Posterior cingulate gyrus (tissue), 11 donors: ENCODE measurements around the gene FANCC.
"Not testable (repeated sequence)": the region's sequence is repeated elsewhere in the genome, so short reads cannot be mapped to it uniquely, and the experiment has no call there.

Source experiments
- DNase-seq, 10 donors: peaks; one replicate each; pipeline versions ENCODE4 v3.0.0 to v3.0.0-alpha.2; 2020 to 2021; ENCODE audit warnings: mixed read lengths in 3 of 10
- intact Hi-C: fragments of 100-400 bp; cut with DNase I; formaldehyde crosslinking; loops from one replicate; pipeline ENCODE4 v1.15.1; 2023

Gene FANCC

GRCh38 chr9:95246547-95246946, 71.0 kb downstream of the FANCC start:
- intact Hi-C loops, result no loop called here
- DNase-seq, result no peak

- DNase-seq, result no peak
- intact Hi-C loops, result no loop called here
These were observed 74.9 kb downstream of the FANCC start for GRCh38 chr9:95242613-95243012.

- no peak for DNase-seq
- intact Hi-C loops, result no loop called here
These were observed 78.4 kb downstream of the FANCC start for GRCh38 chr9:95239071-95239470.

DNA sequence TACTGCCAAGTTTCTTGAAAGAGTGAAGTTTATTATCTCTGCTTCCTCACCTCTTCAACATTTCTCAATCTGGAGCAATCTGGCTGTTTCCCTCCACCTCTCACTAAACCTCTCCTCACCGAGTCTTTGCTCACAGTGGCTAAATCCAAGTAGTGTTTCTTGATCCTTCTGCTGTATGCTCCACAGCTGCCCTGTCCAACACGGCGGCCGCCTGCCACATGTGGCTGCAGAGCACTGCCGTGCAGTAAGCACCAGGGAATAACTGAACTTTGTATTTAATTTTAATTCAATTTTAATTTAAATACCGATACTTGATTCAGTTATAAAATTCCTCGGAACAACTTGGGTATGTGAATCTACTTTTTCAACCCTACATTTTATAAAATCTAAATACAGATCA, 80.2 kb downstream of the FANCC start:
- DNase-seq, result no peak

DNA sequence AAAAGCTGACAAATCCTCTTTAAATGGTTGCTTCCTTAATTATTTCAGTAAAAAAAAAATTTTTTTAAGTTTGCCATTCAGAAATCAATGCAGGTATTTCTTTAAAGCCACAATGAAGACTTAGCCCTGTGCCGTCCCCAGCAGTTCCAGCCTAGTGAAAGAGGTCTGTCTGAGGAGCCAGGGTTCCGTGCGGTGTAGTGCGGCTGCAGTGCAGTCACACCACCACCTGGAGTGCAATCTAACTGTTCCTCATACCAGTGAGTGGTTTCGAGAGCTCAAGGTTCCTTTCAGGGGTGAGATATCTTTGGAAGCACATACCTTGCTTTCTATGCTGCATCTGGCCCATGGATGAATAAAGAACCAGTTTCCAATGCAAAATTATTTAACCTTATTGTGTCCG, 87.5 kb downstream of the FANCC start:
- intact Hi-C loops, result no loop called here
- no peak for DNase-seq

More for the DNA sequence above, 80.2 kb downstream of the FANCC start:
- intact Hi-C loops, result no loop called here

DNA sequence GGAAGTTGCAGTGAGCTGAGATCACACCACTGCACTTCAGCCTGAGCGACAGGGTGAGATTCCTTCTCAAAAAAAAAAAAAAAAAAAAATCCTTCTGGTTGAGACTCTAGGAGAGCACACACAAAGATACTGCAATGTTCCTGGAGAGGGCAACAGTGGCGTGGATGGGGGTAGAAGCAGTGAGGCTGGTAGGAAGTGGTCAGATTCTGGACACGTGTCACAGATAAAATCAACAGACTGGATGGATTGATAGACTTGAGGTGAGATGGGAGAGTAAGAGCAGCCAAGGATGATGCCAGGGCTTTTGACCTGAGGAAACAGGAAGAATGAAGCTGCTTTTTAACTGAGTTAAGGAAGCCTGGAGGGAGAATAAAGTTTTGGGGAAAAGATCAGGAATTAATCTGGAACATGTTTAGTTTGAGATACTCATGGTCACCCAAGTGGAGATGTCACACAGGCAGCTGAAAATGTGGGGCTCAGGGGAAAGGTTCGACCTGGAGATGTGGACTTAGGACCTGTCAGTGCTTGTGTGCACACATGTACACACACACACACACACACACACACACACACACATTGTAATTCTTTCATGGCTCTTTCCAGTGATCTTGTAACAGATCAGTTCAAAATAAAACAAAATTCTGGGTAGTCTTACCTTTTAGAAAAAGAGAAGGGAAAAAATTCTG, 88.1 kb downstream of the FANCC start:
- intact Hi-C loops, result no loop called here
- no peak for DNase-seq

DNA sequence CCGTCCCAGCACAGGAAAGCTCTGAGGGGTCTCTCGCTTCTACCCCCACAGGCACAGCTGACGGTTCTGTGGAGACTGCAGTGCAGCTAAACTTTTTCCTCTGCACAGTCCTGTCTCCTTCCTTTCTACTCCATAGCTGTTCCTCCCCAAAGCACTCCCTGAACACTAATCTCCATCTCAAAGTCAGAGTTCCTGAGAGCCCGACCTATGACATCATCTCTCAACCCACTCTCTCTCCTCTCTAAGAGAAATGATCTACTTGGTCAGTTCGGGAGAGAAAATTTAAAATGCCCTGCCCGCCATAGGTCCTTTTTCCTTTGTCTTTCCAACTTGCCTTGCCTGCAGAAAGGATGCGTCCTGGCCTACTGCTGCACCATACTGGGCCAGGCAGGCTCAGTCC, 90.6 kb downstream of the FANCC start:
- intact Hi-C loops, result no loop called here
- no peak for DNase-seq

GRCh38 chr9:95225726-95226106, 91.8 kb downstream of the FANCC start:
- DNase-seq, result no peak
- intact Hi-C loops, result no loop called here

- DNase-seq, result no peak
- intact Hi-C loops, result no loop called here
These were observed 92.3 kb downstream of the FANCC start for GRCh38 chr9:95225076-95225725.

GRCh38 chr9:95224376-95225019, 93.0 kb downstream of the FANCC start:
- intact Hi-C loops, result no loop called here
- no peak for DNase-seq

- intact Hi-C loops, DNase-seq: not testable (repeated sequence)
These were observed 97.2 kb downstream of the FANCC start for GRCh38 chr9:95220352-95220751.

- intact Hi-C loops, result no loop called here
- DNase-seq, result no peak
These were observed 98.7 kb downstream of the FANCC start for GRCh38 chr9:95218773-95219172.

- intact Hi-C loops, result no loop called here
- no peak for DNase-seq
These were observed 99.6 kb downstream of the FANCC start for GRCh38 chr9:95217936-95218335.

GRCh38 chr9:95215336-95215898, 102.1 kb downstream of the FANCC start:
- no peak for DNase-seq
- intact Hi-C loops, result no loop called here

GRCh38 chr9:95213117-95213516, 104.4 kb downstream of the FANCC start:
- no peak for DNase-seq
- intact Hi-C loops, result no loop called here

- intact Hi-C loops, result loop anchor here (2.0 kb wide), 1 partner anchor 64 kb away; no protein-coding TSS in a partner anchor
- no peak for DNase-seq
These were observed 106.5 kb downstream of the FANCC start for GRCh38 chr9:95211028-95211427.

DNA sequence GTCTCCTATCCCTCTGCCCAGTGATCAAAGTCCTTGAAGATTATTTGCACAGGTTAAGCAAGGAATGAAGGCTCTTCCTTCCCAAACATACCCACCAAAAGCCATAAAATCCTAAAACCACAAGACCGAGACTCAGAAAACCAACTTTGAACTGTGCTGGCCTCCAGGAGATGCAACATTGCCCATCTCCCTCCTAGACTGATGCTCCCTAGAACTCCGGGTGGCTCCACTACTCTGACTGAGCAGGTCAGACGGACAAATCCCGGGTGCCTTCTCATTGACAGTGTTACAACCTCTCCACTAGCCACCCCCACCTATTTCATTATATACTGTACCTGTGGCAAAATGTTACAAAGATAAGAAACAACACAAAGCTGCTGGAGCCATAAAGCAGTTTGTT, 110.1 kb downstream of the FANCC start:
- DNase-seq, result no peak
- intact Hi-C loops, result no loop called here

DNA sequence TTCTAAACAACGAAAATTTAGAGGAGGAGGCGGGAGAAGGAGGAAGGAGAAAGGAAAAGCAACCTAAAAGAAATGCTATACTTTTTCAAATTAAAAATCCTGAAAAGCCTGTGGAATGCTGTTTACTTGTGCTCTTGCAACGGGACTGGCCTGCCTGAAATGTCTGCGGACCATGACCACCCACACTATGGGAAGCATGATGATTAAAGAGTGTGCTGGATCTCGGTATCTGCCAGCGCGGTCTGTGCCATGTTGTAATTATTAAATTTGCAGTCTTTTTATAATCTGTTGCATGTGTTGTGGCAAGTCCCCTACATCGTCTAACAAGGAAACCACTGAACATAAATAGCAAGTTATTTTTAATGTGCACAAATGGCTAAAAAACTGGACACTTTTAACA, 111.4 kb downstream of the FANCC start:
- intact Hi-C loops, result no loop called here
- DNase-seq, result no peak

DNA sequence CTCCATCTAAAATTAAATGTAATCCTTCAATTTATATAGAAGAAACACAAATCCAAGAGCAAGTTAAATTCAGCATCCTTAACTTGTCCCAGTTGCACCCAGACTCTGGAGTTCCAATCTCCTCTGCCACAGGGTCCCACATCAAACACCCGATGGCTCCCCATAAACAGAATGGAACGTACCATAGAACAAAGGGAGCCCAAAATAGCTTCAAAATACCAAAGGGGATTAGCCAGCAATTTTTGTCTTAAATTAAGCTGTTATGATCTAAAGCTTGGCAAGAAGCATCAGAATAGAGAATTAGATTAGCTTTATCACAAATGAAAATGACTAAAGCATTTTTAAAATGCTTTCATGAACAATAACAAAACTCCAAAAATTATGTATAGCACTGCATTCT, 112.8 kb downstream of the FANCC start:
- no peak for DNase-seq
- intact Hi-C loops, result no loop called here

- intact Hi-C loops, result no loop called here
- DNase-seq, result no peak
These were observed 113.2 kb downstream of the FANCC start for GRCh38 chr9:95204310-95204709.

GRCh38 chr9:95203019-95203418, 114.5 kb downstream of the FANCC start:
- peak in 1 of 10 donors; percentile 60 for DNase-seq
- intact Hi-C loops, result not testable (repeated sequence)
